ENCODE data around the gene AKAP6.

DNA sequence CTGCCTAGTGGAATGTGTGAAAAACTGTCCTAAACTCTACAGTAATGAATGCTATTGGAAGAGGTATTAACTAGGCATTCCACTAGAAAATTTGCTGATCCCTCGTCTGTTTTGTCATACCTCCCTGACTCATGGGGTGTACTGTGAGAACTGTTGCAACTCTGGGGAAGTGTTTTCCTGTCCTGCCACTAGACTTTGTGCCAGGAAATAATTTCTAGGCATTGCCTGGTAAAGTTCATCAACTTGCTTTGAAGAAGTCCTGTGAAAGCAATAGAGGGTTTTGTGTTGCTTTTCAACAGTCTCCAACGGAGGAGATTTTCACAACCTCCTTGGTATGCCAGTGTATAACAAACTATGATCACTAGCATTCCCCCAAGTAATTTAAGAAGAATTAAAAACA lies 139.9 kb downstream of the AKAP6 start:
- no peak for TF ChIP-seq POLR2A (IDR thresholded peaks at IDR 0.05; ENCODE audit: low read depth, low read length)
- no peak for TF ChIP-seq POU2F2 (IDR thresholded peaks at IDR 0.05; ENCODE audit: low read depth, low read length)
- no peak for TF ChIP-seq POLR2AphosphoS5 (IDR thresholded peaks at IDR 0.05; ENCODE audit: low read depth, low read length)
- TF ChIP-seq PAX5 (IDR thresholded peaks at IDR 0.05; ENCODE audit: insufficient read depth, low read length, severe bottlenecking) = no peak

Data from GM12891 (cell line).